Skin epidermis (tissue), 12 donors: Measurements from ENCODE around the gene CFAP126.
A peak's percentile ranks its signal among the peaks of the same experiment; 100 is the strongest.
"Not testable (repeated sequence)": the region's sequence is repeated elsewhere in the genome, so short reads cannot be mapped to it uniquely, and the experiment has no call there.

ENCODE experiments used
- H3K27ac ChIP-seq, 21 experiments: fragments of 200-600 bp; sonication (generic) in 11 of 21; one replicate each; pipeline ENCODE4 v1.5.0; 2020; ENCODE audit warnings: mild to moderate bottlenecking in 3 of 21, inconsistent platforms in 2 of 21, moderate library complexity in 2 of 21
- H3K4me3 ChIP-seq, 7 experiments: fragments of 200-600 bp; sonication (generic) in 2 of 7; one replicate each; pipeline ENCODE4 v1.5.0; 2020; ENCODE audit warnings: inconsistent platforms in 2 of 7, mild to moderate bottlenecking in 2 of 7, moderate library complexity in 1 of 7

CFAP126 gene

GRCh38 chr1:161388639-161389038, 21.0 kb upstream of the CFAP126 start:
- peak overlapping the region in 13 of 21 experiments; percentile 79 to 97 (median 93) for H3K27ac ChIP-seq
- H3K4me3 ChIP-seq, result no peak overlapping the region

GRCh38 chr1:161382214-161383019, 14.7 kb upstream of the CFAP126 start:
- H3K27ac ChIP-seq, result peak overlapping the region in 15 of 21 experiments; percentile 12 to 90 (median 59)
- H3K4me3 ChIP-seq, result no peak overlapping the region

- H3K27ac ChIP-seq, result peak overlapping the region in 9 of 21 experiments; percentile 34 to 86 (median 65)
- H3K4me3 ChIP-seq, result no peak overlapping the region
Observed at GRCh38 chr1:161381707-161382106, 14.0 kb upstream of the CFAP126 start.

- H3K4me3 ChIP-seq, result no peak overlapping the region
Observed at GRCh38 chr1:161379071-161379470, 11.4 kb upstream of the CFAP126 start.

GRCh38 chr1:161378014-161378413, 10.3 kb upstream of the CFAP126 start:
- no peak overlapping the region for H3K4me3 ChIP-seq

More at GRCh38 chr1:161379071-161379470, 11.4 kb upstream of the CFAP126 start:
- H3K27ac ChIP-seq, result no peak overlapping the region

GRCh38 chr1:161374373-161374772, 6.7 kb upstream of the CFAP126 start:
- Histone ChIP-seq H3K27ac (no peak overlapping the region), H3K4me3 (no peak overlapping the region)

More at GRCh38 chr1:161378014-161378413, 10.3 kb upstream of the CFAP126 start:
- H3K27ac ChIP-seq, result no peak overlapping the region

- H3K27ac ChIP-seq, result no peak overlapping the region
- no peak overlapping the region for H3K4me3 ChIP-seq
Observed at GRCh38 chr1:161373442-161373841, 5.8 kb upstream of the CFAP126 start.

GRCh38 chr1:161365207-161365606, 2.5 kb downstream of the CFAP126 start:
- Histone ChIP-seq H3K4me3 (no peak overlapping the region), H3K27ac (peak overlapping the region in 2 of 21 experiments; percentile 39 to 65)

GRCh38 chr1:161364332-161364731, 3.3 kb downstream of the CFAP126 start:
- Histone ChIP-seq H3K4me3 (no peak overlapping the region), H3K27ac (peak overlapping the region in 3 of 21 experiments; percentile 9 to 65 (median 32))

GRCh38 chr1:161359291-161359690, 8.4 kb downstream of the CFAP126 start:
- Histone ChIP-seq H3K27ac (peak overlapping the region in 10 of 21 experiments; percentile 3 to 69 (median 40)), H3K4me3 (no peak overlapping the region)

GRCh38 chr1:161357073-161357472, 10.6 kb downstream of the CFAP126 start:
- no peak overlapping the region for H3K27ac ChIP-seq
- no peak overlapping the region for H3K4me3 ChIP-seq

GRCh38 chr1:161351482-161351881, 16.2 kb downstream of the CFAP126 start:
- H3K27ac ChIP-seq, result no peak overlapping the region
- H3K4me3 ChIP-seq, result no peak overlapping the region

- no peak overlapping the region for H3K4me3 ChIP-seq
- no peak overlapping the region for H3K27ac ChIP-seq
Observed at GRCh38 chr1:161350671-161351070, 17.0 kb downstream of the CFAP126 start.

- Histone ChIP-seq H3K4me3 (no peak overlapping the region), H3K27ac (no peak overlapping the region)
Observed at GRCh38 chr1:161342821-161343220, 24.9 kb downstream of the CFAP126 start.

- H3K4me3 ChIP-seq, result no peak overlapping the region
- H3K27ac ChIP-seq, result no peak overlapping the region
Observed at GRCh38 chr1:161342177-161342576, 25.5 kb downstream of the CFAP126 start.

- no peak overlapping the region for H3K27ac ChIP-seq
- no peak overlapping the region for H3K4me3 ChIP-seq
Observed at GRCh38 chr1:161335796-161336195, 31.9 kb downstream of the CFAP126 start.

GRCh38 chr1:161333166-161333565, 34.5 kb downstream of the CFAP126 start:
- Histone ChIP-seq H3K27ac (no peak overlapping the region), H3K4me3 (no peak overlapping the region)

GRCh38 chr1:161330346-161330745, 37.3 kb downstream of the CFAP126 start:
- H3K27ac ChIP-seq, result no peak overlapping the region
- no peak overlapping the region for H3K4me3 ChIP-seq

- Histone ChIP-seq H3K4me3 (no peak overlapping the region), H3K27ac (no peak overlapping the region)
Observed at GRCh38 chr1:161324020-161324419, 43.7 kb downstream of the CFAP126 start.

GRCh38 chr1:161315841-161316674, 51.6 kb downstream of the CFAP126 start:
- H3K27ac ChIP-seq, H3K4me3 ChIP-seq: not testable (repeated sequence)
